Esophagus squamous epithelium (tissue), 4 donors: ENCODE results near the gene CDKL4.

Experiments used
- POLR2A ChIP-seq, 4 donors: fragments of 450-650 bp; IDR thresholded peaks; one replicate each; pipeline ENCODE4 v1.6.1; 2017; ENCODE audit warnings: antibody characterized with exemption in 4 of 4, mild to moderate bottlenecking in 4 of 4, moderate library complexity in 3 of 4
- TF ChIP-seq, protein P1 (sequence below), 6 experiments: fragments of 450-650 bp in 4 of 6; fragments of 200-600 bp in 2 of 6; sonication (generic) in 2 of 6; IDR thresholded peaks; one replicate each; pipeline ENCODE4 v1.5.1; 2016 to 2019; ENCODE audit warnings: antibody characterized with exemption in 6 of 6, mild to moderate bottlenecking in 4 of 6, moderate library complexity in 4 of 6

DNA sequence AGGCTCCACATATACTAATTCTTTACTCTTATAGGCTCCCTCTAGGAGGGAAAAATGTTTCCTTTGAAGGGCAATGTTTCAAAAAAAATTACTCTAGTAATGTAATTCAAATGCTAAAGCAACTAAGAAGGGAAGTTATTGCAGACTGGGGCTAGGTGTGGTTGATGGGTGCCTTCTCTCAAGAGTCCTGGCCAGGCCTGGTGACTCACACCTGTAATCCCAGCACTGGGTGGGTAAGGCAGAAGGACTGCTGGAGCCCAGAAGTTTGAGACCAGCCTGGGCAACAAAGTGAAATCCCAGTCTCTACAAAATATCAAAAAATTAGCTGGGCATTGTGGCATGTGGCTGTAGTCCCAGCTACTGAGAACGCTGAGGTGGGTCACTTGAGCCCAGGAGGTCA, 31.2 kb upstream of the CDKL4 start:
- TF ChIP-seq, protein P1, sequence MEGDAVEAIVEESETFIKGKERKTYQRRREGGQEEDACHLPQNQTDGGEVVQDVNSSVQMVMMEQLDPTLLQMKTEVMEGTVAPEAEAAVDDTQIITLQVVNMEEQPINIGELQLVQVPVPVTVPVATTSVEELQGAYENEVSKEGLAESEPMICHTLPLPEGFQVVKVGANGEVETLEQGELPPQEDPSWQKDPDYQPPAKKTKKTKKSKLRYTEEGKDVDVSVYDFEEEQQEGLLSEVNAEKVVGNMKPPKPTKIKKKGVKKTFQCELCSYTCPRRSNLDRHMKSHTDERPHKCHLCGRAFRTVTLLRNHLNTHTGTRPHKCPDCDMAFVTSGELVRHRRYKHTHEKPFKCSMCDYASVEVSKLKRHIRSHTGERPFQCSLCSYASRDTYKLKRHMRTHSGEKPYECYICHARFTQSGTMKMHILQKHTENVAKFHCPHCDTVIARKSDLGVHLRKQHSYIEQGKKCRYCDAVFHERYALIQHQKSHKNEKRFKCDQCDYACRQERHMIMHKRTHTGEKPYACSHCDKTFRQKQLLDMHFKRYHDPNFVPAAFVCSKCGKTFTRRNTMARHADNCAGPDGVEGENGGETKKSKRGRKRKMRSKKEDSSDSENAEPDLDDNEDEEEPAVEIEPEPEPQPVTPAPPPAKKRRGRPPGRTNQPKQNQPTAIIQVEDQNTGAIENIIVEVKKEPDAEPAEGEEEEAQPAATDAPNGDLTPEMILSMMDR (IDR thresholded peaks at IDR 0.05) = no peak
- no peak for TF ChIP-seq POLR2A (IDR thresholded peaks at IDR 0.05)
